HepG2 (cell line): ENCODE results near the gene CYSLTR2. TPM values are rescaled to one million over a fixed set of nuclear protein-coding genes. Genes with fewer than 3 reads are reported as not detected.

Experiments
- CBX2 ChIP-seq, 2 experiments: fragments of 200-600 bp in 1 of 2; sonication (generic); formaldehyde crosslinking in 1 of 2; IDR thresholded peaks; 2 replicates each; pipeline versions ENCODE4 v1.7.0 to v1.8.1; 2018 to 2022; ENCODE audit warnings: low read depth in 2 of 2, low read length in 1 of 2, mild to moderate bottlenecking in 1 of 2, missing genetic modification reagents in 1 of 2
- MTA3 ChIP-seq: sonication (generic); formaldehyde crosslinking; IDR thresholded peaks from 2 replicates; pipeline ENCODE4 v1.4.0; 2020; ENCODE audit warnings: missing genetic modification reagents
- PLRG1 ChIP-seq: fragments of 450-650 bp; conservative IDR thresholded peaks from 2 replicates; pipeline ENCODE4 v1.6.1; 2016
- ZFYVE20 ChIP-seq: sonication (generic); formaldehyde crosslinking; IDR thresholded peaks from 2 replicates; pipeline ENCODE4 v1.8.0; 2023; ENCODE audit warnings: low read depth, mild to moderate bottlenecking, moderate library complexity, missing genetic modification reagents, borderline replicate concordance
- ZNF224 ChIP-seq: sonication (generic); formaldehyde crosslinking; IDR thresholded peaks from 2 replicates; pipeline ENCODE4 v1.5.0; 2020; ENCODE audit warnings: mild to moderate bottlenecking, missing genetic modification reagents
- ZNF230 ChIP-seq: sonication (generic); formaldehyde crosslinking; IDR thresholded peaks from 2 replicates; pipeline ENCODE4 v1.4.0; 2020; ENCODE audit warnings: mild to moderate bottlenecking, missing genetic modification reagents
- ZNF331 ChIP-seq: sonication (generic); formaldehyde crosslinking; IDR thresholded peaks from 2 replicates; pipeline ENCODE4 v1.4.0; 2020; ENCODE audit warnings: missing genetic modification reagents
- ZNF343 ChIP-seq: sonication (generic); formaldehyde crosslinking; IDR thresholded peaks from 2 replicates; pipeline ENCODE4 v1.4.0; 2020; ENCODE audit warnings: mild to moderate bottlenecking, missing genetic modification reagents
- ZNF569 ChIP-seq: sonication (generic); formaldehyde crosslinking; IDR thresholded peaks from 2 replicates; pipeline ENCODE4 v1.5.0; 2020; ENCODE audit warnings: mild to moderate bottlenecking, missing genetic modification reagents, moderate library complexity, borderline replicate concordance
- polyA plus RNA-seq, 8 experiments: library from polyadenylated mRNA; depleted of rRNA in 3 of 8; stranded (reverse) in 7 of 8; unstranded in 1 of 8; fragments of >200 nt; fragmentation: Illumina TruSeq in 4 of 8; extraction: Trizol in 4 of 8; gene quantifications; 2 replicates each; pipeline versions ENCODE4 v1.2.1 to v1.2.3, GENCODE V29; 2011 to 2016; ENCODE audit warnings: low read depth in 4 of 8, missing spikeins in 1 of 8, mixed read lengths in 1 of 8; ENCODE audit not compliant: insufficient read depth in 1 of 8
- total RNA-seq, 5 experiments: library from RNA; depleted of rRNA; stranded (reverse); fragments of >200 nt; fragmentation: Illumina TruSeq; extraction: Trizol; gene quantifications; 2 replicates each; pipeline ENCODE4 v1.2.3, GENCODE V29; 2016; ENCODE audit warnings: low read depth in 1 of 5
- TF ChIP-seq, protein P1 (sequence below): IDR thresholded peaks from 2 replicates; pipeline ENCODE4 v1.6.1; 2016; ENCODE audit warnings: missing biosample characterization, missing genetic modification reagents, low read depth
- TF ChIP-seq, protein P2 (sequence below): IDR thresholded peaks from 2 replicates; pipeline ENCODE4 v1.6.1; 2016; ENCODE audit warnings: missing genetic modification reagents, missing compliant biosample characterization
- TF ChIP-seq, protein P3 (sequence below): IDR thresholded peaks from 2 replicates; pipeline ENCODE4 v1.6.1; 2016; ENCODE audit warnings: low read depth, control low read depth
- TF ChIP-seq, protein P4 (sequence below): sonication (generic); formaldehyde crosslinking; conservative IDR thresholded peaks from 2 replicates; pipeline ENCODE4 v1.4.0; 2020; ENCODE audit warnings: missing genetic modification reagents
- TF ChIP-seq, protein P5 (sequence below): sonication (generic); formaldehyde crosslinking; IDR thresholded peaks from 2 replicates; pipeline ENCODE4 v1.5.0; 2020; ENCODE audit warnings: mild to moderate bottlenecking, missing genetic modification reagents, borderline replicate concordance

CYSLTR2 gene
- total and polyA plus RNA-seq, 2 of the 13 experiments (the other 11 are each of a cell fraction or from before 2014, with no cell fraction given): not detected

DNA sequence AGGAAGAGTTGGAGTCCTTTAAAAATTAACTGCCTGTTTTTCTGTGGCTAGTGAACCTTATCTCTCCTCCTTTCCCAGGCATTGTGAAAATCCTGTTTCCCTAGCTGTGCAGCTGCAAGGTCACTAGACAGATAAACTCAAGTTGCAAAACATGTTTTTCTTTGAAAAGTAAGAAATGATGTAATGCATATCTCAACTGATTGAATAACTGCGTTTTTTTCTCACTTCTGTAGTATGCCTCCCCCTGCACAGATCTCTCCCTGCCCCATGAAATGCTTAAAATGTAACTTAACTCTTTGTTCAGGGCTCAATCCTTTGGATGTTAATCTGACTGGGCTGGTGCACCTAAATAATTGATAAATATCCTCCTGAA lies 27.7 kb upstream of the CYSLTR2 start (continued):
- TF ChIP-seq, protein P1, sequence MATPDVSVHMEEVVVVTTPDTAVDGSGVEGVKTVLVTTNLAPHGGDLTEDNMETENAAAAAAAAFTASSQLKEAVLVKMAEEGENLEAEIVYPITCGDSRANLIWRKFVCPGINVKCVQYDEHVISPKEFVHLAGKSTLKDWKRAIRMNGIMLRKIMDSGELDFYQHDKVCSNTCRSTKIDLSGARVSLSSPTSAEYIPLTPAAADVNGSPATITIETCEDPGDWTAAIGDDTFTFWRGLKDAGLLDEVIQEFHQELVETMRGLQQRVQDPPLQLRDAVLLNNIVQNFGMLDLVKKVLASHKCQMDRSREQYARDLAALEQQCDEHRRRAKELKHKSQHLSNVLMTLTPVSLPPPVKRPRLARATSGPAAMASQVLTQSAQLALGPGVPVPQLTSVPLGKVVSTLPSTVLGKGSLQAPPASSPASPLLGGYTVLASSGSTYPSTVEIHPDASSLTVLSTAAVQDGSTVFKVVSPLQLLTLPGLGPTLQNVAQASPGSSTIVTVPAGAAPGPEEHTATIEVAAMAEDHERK (CRISPR knock-in tag): no peak
- TF ChIP-seq, protein P2, sequence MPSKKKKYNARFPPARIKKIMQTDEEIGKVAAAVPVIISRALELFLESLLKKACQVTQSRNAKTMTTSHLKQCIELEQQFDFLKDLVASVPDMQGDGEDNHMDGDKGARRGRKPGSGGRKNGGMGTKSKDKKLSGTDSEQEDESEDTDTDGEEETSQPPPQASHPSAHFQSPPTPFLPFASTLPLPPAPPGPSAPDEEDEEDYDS (CRISPR knock-in tag): peak; percentile 16; the same call in 1 of the 2 replicates
- TF ChIP-seq ZNF569 (CRISPR knock-in tag) (no peak), CBX2 (IDR thresholded peaks at IDR 0.05; ENCODE audit: low read depth, low read length) (no peak), CBX2 (CRISPR knock-in tag; IDR thresholded peaks at IDR 0.05; ENCODE audit: low read depth) (no peak), ZNF331 (peak; percentile 90), ZFYVE20 (CRISPR knock-in tag) (no peak), MTA3 (CRISPR knock-in tag) (no peak), ZNF224 (CRISPR knock-in tag) (no peak), ZNF343 (CRISPR knock-in tag) (no peak), ZNF230 (CRISPR knock-in tag) (no peak), PLRG1 (no peak)
- TF ChIP-seq, protein P3, sequence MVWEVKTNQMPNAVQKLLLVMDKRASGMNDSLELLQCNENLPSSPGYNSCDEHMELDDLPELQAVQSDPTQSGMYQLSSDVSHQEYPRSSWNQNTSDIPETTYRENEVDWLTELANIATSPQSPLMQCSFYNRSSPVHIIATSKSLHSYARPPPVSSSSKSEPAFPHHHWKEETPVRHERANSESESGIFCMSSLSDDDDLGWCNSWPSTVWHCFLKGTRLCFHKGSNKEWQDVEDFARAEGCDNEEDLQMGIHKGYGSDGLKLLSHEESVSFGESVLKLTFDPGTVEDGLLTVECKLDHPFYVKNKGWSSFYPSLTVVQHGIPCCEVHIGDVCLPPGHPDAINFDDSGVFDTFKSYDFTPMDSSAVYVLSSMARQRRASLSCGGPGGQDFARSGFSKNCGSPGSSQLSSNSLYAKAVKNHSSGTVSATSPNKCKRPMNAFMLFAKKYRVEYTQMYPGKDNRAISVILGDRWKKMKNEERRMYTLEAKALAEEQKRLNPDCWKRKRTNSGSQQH (CRISPR knock-in tag): no peak
- TF ChIP-seq, protein P4, sequence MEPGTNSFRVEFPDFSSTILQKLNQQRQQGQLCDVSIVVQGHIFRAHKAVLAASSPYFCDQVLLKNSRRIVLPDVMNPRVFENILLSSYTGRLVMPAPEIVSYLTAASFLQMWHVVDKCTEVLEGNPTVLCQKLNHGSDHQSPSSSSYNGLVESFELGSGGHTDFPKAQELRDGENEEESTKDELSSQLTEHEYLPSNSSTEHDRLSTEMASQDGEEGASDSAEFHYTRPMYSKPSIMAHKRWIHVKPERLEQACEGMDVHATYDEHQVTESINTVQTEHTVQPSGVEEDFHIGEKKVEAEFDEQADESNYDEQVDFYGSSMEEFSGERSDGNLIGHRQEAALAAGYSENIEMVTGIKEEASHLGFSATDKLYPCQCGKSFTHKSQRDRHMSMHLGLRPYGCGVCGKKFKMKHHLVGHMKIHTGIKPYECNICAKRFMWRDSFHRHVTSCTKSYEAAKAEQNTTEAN (CRISPR knock-in tag): no peak; the same call in 1 of the 2 replicates
- TF ChIP-seq, protein P5, sequence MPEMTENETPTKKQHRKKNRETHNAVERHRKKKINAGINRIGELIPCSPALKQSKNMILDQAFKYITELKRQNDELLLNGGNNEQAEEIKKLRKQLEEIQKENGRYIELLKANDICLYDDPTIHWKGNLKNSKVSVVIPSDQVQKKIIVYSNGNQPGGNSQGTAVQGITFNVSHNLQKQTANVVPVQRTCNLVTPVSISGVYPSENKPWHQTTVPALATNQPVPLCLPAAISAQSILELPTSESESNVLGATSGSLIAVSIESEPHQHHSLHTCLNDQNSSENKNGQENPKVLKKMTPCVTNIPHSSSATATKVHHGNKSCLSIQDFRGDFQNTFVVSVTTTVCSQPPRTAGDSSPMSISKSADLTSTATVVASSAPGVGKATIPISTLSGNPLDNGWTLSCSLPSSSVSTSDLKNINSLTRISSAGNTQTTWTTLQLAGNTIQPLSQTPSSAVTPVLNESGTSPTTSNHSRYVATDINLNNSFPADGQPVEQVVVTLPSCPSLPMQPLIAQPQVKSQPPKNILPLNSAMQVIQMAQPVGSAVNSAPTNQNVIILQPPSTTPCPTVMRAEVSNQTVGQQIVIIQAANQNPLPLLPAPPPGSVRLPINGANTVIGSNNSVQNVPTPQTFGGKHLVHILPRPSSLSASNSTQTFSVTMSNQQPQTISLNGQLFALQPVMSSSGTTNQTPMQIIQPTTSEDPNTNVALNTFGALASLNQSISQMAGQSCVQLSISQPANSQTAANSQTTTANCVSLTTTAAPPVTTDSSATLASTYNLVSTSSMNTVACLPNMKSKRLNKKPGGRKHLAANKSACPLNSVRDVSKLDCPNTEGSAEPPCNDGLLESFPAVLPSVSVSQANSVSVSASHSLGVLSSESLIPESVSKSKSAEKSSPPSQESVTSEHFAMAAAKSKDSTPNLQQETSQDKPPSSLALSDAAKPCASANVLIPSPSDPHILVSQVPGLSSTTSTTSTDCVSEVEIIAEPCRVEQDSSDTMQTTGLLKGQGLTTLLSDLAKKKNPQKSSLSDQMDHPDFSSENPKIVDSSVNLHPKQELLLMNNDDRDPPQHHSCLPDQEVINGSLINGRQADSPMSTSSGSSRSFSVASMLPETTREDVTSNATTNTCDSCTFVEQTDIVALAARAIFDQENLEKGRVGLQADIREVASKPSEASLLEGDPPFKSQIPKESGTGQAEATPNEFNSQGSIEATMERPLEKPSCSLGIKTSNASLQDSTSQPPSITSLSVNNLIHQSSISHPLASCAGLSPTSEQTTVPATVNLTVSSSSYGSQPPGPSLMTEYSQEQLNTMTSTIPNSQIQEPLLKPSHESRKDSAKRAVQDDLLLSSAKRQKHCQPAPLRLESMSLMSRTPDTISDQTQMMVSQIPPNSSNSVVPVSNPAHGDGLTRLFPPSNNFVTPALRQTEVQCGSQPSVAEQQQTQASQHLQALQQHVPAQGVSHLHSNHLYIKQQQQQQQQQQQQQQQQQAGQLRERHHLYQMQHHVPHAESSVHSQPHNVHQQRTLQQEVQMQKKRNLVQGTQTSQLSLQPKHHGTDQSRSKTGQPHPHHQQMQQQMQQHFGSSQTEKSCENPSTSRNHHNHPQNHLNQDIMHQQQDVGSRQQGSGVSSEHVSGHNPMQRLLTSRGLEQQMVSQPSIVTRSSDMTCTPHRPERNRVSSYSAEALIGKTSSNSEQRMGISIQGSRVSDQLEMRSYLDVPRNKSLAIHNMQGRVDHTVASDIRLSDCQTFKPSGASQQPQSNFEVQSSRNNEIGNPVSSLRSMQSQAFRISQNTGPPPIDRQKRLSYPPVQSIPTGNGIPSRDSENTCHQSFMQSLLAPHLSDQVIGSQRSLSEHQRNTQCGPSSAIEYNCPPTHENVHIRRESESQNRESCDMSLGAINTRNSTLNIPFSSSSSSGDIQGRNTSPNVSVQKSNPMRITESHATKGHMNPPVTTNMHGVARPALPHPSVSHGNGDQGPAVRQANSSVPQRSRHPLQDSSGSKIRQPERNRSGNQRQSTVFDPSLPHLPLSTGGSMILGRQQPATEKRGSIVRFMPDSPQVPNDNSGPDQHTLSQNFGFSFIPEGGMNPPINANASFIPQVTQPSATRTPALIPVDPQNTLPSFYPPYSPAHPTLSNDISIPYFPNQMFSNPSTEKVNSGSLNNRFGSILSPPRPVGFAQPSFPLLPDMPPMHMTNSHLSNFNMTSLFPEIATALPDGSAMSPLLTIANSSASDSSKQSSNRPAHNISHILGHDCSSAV (CRISPR knock-in tag): no peak
